ENCODE measurements around the gene COL15A1.
"Not testable (repeated sequence)": the region's sequence is repeated elsewhere in the genome, so short reads cannot be mapped to it uniquely, and the experiment has no call there.

COL15A1 gene

DNA sequence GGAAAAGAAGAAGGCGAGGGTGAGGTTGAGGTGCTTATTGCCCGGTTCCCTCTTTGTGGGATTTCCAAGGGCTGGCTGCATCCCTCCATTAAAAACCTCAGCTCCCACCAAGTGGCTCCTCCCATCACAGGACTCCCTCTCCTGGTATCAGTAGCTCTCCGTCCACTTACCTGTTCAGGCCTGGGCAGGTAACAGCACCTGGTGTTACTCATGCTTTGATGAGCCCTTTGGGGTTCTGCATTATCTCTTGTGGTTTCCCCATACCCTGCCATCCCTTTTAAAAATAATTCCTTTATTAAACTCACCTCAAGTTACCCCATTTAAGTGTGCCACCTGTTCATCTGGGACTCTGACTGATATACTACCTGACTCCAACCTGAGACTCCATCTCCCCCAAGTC is 143.8 kb downstream of the COL15A1 start:
- Histone ChIP-seq H3K27ac (ENCODE audit: low read depth, low read length) (no peak overlapping the region), H3K4me1 (ENCODE audit: control insufficient read depth in 1 of 2, insufficient read depth in 2 of 2, low read length in 2 of 2) (no peaks in the 10 kb centered on the region), H3K9ac (ENCODE audit: low read depth in 1 of 2, low read length in 2 of 2) (no peak overlapping the region), H3K36me3 (ENCODE audit: control insufficient read depth in 1 of 2, insufficient read depth in 2 of 2, low read length in 2 of 2) (no peaks in the 10 kb centered on the region), H3K4me3 (ENCODE audit: low read depth in 1 of 2, low read length in 2 of 2) (no peak overlapping the region), H3K9me3 (ENCODE audit: control insufficient read depth in 1 of 2, low read length in 2 of 2) (peaks cover 0 to 6% of the 10 kb centered on the region in 2 donors), H3K27me3 (ENCODE audit: control insufficient read depth in 1 of 2, insufficient read depth in 2 of 2, low read length in 2 of 2) (no peaks in the 10 kb centered on the region)

DNA sequence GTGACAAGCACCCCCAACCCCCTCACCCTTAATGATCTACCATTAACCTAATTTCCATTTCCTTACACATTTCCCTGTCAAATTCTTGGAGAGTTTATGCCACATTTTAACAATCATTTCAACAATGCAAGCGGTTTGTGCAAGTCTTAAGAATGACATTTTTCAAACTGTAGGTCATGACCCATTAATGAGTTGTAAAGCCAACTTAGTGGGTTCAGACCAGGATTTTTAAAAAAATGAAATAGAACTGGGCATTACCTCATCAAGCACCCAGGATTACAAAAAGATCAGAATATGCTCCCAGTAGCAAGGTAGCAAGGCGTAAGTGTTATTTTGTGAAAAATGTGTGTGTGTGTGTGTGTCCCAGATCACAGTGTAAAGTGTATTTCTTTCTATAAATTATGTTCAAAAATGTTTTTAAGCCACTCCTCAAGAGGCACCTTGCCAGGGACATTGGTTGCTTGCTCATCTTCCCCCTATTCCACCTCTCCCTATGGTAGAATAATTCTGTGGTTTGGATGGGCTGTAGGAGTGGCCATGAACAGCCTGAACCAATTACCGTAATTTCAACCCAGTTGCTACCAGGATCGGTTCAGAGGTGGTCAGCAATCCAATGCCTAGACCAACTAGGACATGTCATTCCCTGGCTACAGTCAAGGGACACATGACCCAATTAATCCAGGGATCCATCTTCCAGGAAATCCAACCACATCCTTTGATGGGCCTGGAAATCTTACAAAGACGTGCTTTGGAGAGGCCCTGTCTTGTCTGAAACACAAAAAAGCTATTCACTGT is 146.8 kb downstream of the COL15A1 start:
- Histone ChIP-seq H3K9ac (ENCODE audit: low read depth in 1 of 2, low read length in 2 of 2) (no peak overlapping the region), H3K4me3 (ENCODE audit: low read depth in 1 of 2, low read length in 2 of 2) (no peak overlapping the region), H3K27ac (ENCODE audit: low read depth, low read length) (no peak overlapping the region), H3K36me3 (ENCODE audit: control insufficient read depth in 1 of 2, insufficient read depth in 2 of 2, low read length in 2 of 2) (no peaks in the 10 kb centered on the region), H3K9me3 (ENCODE audit: control insufficient read depth in 1 of 2, low read length in 2 of 2) (peaks cover 0 to 6% of the 10 kb centered on the region in 2 donors), H3K4me1 (ENCODE audit: control insufficient read depth in 1 of 2, insufficient read depth in 2 of 2, low read length in 2 of 2) (no peaks in the 10 kb centered on the region), H3K27me3 (ENCODE audit: control insufficient read depth in 1 of 2, insufficient read depth in 2 of 2, low read length in 2 of 2) (no peaks in the 10 kb centered on the region)

DNA sequence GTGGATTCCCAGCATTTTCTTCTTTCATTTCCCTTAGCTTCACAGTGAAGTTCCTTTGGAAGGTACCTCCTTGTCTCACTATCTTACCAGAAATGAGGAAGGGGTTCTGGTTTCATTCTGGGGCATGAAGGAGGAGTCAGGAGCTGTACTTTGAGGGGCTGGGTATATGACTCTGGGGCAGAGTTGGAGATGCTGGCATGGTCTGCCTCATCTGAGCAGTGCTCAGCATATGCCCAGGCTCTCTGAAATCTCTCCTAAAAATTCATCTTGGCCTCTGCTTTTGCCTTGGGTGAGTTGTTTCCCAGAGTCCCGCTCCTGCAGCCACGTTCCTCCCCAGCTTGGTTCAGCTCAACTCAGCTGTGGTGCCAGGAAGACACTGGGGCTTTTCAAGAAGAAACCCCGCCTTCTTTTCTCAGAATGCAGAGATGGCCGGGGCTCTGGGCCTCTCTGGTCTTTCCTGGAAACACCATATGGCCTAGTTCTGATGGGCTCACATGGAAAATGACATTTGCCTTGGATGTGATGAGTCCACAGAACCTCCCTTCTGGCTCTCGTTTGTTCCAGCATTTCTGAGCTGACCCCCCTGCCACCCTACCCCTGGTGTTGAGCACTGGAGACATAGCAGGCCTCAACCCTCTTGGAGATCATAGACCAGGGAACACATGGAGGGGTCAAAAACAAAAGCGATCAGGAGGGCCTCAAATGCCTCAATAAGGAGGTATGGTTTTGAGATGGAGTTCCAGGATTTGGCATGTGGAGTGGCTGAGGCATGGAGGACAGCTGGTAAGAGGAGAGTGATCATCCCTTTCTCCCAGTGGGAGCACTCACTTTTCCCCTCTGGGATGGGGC is 149.2 kb downstream of the COL15A1 start:
- Histone ChIP-seq H3K27ac (ENCODE audit: low read depth, low read length) (no peak overlapping the region), H3K36me3 (ENCODE audit: control insufficient read depth in 1 of 2, insufficient read depth in 2 of 2, low read length in 2 of 2) (no peaks in the 10 kb centered on the region), H3K4me1 (ENCODE audit: control insufficient read depth in 1 of 2, insufficient read depth in 2 of 2, low read length in 2 of 2) (no peaks in the 10 kb centered on the region), H3K9ac (ENCODE audit: low read depth in 1 of 2, low read length in 2 of 2) (no peak overlapping the region), H3K4me3 (ENCODE audit: low read depth in 1 of 2, low read length in 2 of 2) (no peak overlapping the region), H3K9me3 (ENCODE audit: control insufficient read depth in 1 of 2, low read length in 2 of 2) (peaks cover 0 to 6% of the 10 kb centered on the region in 2 donors), H3K27me3 (ENCODE audit: control insufficient read depth in 1 of 2, insufficient read depth in 2 of 2, low read length in 2 of 2) (no peaks in the 10 kb centered on the region)

DNA sequence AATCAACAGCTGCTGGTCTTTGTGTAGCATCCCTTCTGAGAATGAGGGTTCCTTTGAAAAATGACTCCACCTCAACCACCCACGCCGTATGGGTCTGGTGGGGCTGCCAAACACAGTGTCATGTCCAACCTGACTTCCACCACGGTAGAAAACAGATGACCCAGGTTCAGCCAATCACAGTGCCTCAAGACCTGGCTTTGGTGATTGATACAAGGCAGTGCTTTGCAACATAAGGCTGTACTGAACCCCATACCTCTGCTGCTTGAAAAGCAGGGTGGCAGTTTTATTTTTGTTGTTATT is 149.7 kb downstream of the COL15A1 start:
- Histone ChIP-seq H3K36me3 (ENCODE audit: control insufficient read depth in 1 of 2, insufficient read depth in 2 of 2, low read length in 2 of 2) (no peaks in the 10 kb centered on the region), H3K4me3 (ENCODE audit: low read depth in 1 of 2, low read length in 2 of 2) (no peak overlapping the region), H3K27me3 (ENCODE audit: control insufficient read depth in 1 of 2, insufficient read depth in 2 of 2, low read length in 2 of 2) (no peaks in the 10 kb centered on the region), H3K4me1 (ENCODE audit: control insufficient read depth in 1 of 2, insufficient read depth in 2 of 2, low read length in 2 of 2) (no peaks in the 10 kb centered on the region), H3K27ac (ENCODE audit: low read depth, low read length) (no peak overlapping the region), H3K9ac (ENCODE audit: low read depth in 1 of 2, low read length in 2 of 2) (no peak overlapping the region), H3K9me3 (ENCODE audit: control insufficient read depth in 1 of 2, low read length in 2 of 2) (peaks cover 0 to 6% of the 10 kb centered on the region in 2 donors)

DNA sequence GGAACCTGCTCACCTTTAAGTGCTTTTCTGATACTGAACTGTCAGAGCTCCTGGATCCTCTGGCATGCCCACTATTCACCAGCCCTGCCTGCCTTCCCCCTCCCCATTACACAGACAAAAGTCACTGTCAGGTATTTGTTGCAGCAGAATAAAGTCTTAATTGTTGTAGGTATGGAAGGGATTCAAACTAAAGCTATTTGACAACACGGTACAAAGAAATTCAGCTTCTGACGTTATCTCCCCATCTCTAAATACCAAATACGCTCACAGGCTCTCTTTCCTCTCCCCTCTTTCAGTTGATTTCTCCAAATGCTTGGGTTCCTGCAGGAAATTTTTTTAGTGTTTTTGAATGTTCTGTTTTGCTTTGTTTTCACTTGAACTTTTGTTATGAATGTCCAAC is 151.9 kb downstream of the COL15A1 start:
- no peaks in the 10 kb centered on the region for H3K9me3 ChIP-seq (ENCODE audit: control insufficient read depth in 1 of 2, low read length in 2 of 2)
- no peaks in the 10 kb centered on the region for H3K36me3 ChIP-seq (ENCODE audit: control insufficient read depth in 1 of 2, insufficient read depth in 2 of 2, low read length in 2 of 2)
- no peak overlapping the region for H3K9ac ChIP-seq (ENCODE audit: low read depth in 1 of 2, low read length in 2 of 2)
- H3K4me3 ChIP-seq (ENCODE audit: low read depth in 1 of 2, low read length in 2 of 2), result no peak overlapping the region
- no peak overlapping the region for H3K27ac ChIP-seq (ENCODE audit: low read depth, low read length)
- H3K4me1 ChIP-seq (ENCODE audit: control insufficient read depth in 1 of 2, insufficient read depth in 2 of 2, low read length in 2 of 2), result no peaks in the 10 kb centered on the region
- H3K27me3 ChIP-seq (ENCODE audit: control insufficient read depth in 1 of 2, insufficient read depth in 2 of 2, low read length in 2 of 2), result no peaks in the 10 kb centered on the region

DNA sequence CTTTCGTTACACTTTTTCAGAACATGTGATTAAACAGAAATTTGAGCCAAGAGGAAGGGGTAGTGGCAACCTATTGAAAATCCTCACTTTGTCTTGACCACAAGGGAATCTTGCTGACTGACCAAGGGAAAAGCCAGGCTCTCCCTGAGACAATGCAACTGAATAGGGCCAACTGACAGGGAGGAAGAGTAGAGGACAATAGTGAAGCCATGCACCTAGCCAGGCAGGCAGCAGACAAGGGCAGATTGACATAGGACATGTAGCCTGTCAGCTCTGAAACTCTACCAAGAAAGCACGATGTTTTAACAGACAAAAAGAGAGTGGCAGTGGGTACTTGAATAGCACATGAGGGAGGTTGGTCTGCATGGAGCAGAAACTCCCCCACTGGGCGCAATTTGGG is 152.7 kb downstream of the COL15A1 start:
- H3K9me3 ChIP-seq (ENCODE audit: control insufficient read depth in 1 of 2, low read length in 2 of 2), result no peaks in the 10 kb centered on the region
- no peak overlapping the region for H3K27ac ChIP-seq (ENCODE audit: low read depth, low read length)
- H3K9ac ChIP-seq (ENCODE audit: low read depth in 1 of 2, low read length in 2 of 2), result no peak overlapping the region

DNA sequence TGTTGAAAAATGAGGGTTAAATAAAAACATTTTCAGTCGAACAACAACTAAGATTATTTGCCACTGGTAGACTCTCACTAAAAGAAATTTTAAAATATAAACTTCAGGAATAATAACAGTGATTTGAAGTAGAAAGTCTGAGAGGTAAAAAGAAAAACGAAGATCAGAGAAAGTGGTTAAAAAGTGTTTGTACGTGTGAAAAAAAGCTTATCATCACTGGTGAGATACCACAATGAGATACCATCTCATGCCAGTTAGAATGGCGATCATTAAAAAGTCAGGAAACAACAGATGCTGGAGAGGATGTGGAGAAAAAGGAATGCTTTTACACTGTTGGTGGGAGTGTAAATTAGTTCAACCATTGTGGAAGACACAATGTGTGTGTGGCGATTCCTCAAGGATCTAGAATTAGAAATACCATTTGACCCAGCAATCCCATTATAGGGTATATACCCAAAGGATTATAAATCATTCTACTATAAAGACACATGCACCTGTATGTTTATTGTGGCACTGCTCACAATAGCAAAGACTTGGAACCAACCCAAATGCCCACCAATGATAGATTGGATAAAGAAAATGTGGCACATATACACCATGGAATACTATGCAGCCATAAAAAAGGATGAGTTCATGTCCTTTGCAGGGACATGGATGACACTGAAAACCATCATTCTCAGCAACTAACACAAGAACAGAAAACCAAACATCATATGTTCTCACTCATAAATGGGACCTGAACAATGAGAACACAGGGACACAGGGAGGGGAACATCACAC is 156.3 kb downstream of the COL15A1 start:
- not testable (repeated sequence) for H3K9ac ChIP-seq (ENCODE audit: low read depth in 1 of 2, low read length in 2 of 2); H3K27me3 ChIP-seq (ENCODE audit: control insufficient read depth in 1 of 2, insufficient read depth in 2 of 2, low read length in 2 of 2); H3K9me3 ChIP-seq (ENCODE audit: control insufficient read depth in 1 of 2, low read length in 2 of 2); H3K4me3 ChIP-seq (ENCODE audit: low read depth in 1 of 2, low read length in 2 of 2); H3K36me3 ChIP-seq (ENCODE audit: control insufficient read depth in 1 of 2, insufficient read depth in 2 of 2, low read length in 2 of 2); H3K27ac ChIP-seq (ENCODE audit: low read depth, low read length)
- peaks cover 15 to 16% of the 10 kb centered on the region in 2 donors for H3K4me1 ChIP-seq (ENCODE audit: control insufficient read depth in 1 of 2, insufficient read depth in 2 of 2, low read length in 2 of 2)

More for the DNA sequence above, 152.7 kb downstream of the COL15A1 start:
- Histone ChIP-seq H3K4me1 (ENCODE audit: control insufficient read depth in 1 of 2, insufficient read depth in 2 of 2, low read length in 2 of 2) (no peaks in the 10 kb centered on the region), H3K27me3 (ENCODE audit: control insufficient read depth in 1 of 2, insufficient read depth in 2 of 2, low read length in 2 of 2) (no peaks in the 10 kb centered on the region), H3K36me3 (ENCODE audit: control insufficient read depth in 1 of 2, insufficient read depth in 2 of 2, low read length in 2 of 2) (no peaks in the 10 kb centered on the region), H3K4me3 (ENCODE audit: low read depth in 1 of 2, low read length in 2 of 2) (no peak overlapping the region)

DNA sequence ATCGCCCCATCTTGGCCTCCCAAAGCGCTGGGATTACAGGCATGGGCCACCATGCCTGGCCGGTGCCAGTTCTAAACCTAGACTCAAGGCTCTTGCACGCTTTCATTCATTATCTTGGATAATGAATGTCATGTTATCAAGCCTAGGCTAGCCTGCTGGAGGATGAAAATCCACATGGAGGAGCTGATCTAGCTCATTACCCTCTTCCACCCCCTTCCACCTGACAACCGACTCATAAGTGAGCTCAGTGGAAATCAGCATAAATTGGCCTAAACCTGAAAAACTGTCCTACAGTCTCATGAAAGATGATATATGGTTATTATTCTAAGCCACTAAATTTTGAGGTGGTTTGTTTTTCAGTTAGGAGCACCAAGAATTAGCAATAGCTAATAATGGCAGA is 157.6 kb downstream of the COL15A1 start:
- H3K36me3 ChIP-seq (ENCODE audit: control insufficient read depth in 1 of 2, insufficient read depth in 2 of 2, low read length in 2 of 2), result no peaks in the 10 kb centered on the region
- H3K9ac ChIP-seq (ENCODE audit: low read depth in 1 of 2, low read length in 2 of 2), result no peak overlapping the region
- no peak overlapping the region for H3K27ac ChIP-seq (ENCODE audit: low read depth, low read length)
- H3K27me3 ChIP-seq (ENCODE audit: control insufficient read depth in 1 of 2, insufficient read depth in 2 of 2, low read length in 2 of 2), result no peaks in the 10 kb centered on the region
- no peak overlapping the region for H3K4me3 ChIP-seq (ENCODE audit: low read depth in 1 of 2, low read length in 2 of 2)
- peaks cover 18 to 22% of the 10 kb centered on the region in 2 donors for H3K4me1 ChIP-seq (ENCODE audit: control insufficient read depth in 1 of 2, insufficient read depth in 2 of 2, low read length in 2 of 2)
- no peaks in the 10 kb centered on the region for H3K9me3 ChIP-seq (ENCODE audit: control insufficient read depth in 1 of 2, low read length in 2 of 2)

DNA sequence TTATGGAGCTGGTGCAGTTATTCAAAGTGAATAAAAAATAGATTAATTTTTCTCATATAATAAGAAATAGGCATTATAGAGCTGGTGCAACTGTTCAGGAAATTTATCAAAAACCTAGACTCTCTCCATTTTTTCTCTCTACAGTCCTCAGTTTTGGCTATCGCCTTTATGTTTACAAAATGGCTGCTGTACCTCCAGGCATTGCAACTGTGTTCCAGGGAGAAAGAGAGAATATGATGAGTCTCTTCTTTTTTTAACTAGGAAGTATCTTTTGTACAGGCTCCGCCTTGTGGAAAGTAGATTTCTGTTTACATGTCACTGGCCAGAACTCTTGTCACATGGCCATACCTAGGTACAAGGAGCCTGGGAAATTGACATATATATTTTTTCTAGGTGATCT is 158.1 kb downstream of the COL15A1 start:
- Histone ChIP-seq H3K27ac (ENCODE audit: low read depth, low read length) (no peak overlapping the region), H3K4me1 (ENCODE audit: control insufficient read depth in 1 of 2, insufficient read depth in 2 of 2, low read length in 2 of 2) (peaks cover 24 to 26% of the 10 kb centered on the region in 2 donors), H3K9ac (ENCODE audit: low read depth in 1 of 2, low read length in 2 of 2) (no peak overlapping the region)

More for the DNA sequence above, 158.1 kb downstream of the COL15A1 start:
- Histone ChIP-seq H3K4me3 (ENCODE audit: low read depth in 1 of 2, low read length in 2 of 2) (no peak overlapping the region), H3K9me3 (ENCODE audit: control insufficient read depth in 1 of 2, low read length in 2 of 2) (no peaks in the 10 kb centered on the region), H3K36me3 (ENCODE audit: control insufficient read depth in 1 of 2, insufficient read depth in 2 of 2, low read length in 2 of 2) (no peaks in the 10 kb centered on the region), H3K27me3 (ENCODE audit: control insufficient read depth in 1 of 2, insufficient read depth in 2 of 2, low read length in 2 of 2) (no peaks in the 10 kb centered on the region)

Measured in duodenal mucosa (tissue), 2 donors.